Measurements from ENCODE around the gene CXCL3.
"Not testable (repeated sequence)": the region's sequence is repeated elsewhere in the genome, so short reads cannot be mapped to it uniquely, and the experiment has no call there.

The CXCL3 gene

DNA sequence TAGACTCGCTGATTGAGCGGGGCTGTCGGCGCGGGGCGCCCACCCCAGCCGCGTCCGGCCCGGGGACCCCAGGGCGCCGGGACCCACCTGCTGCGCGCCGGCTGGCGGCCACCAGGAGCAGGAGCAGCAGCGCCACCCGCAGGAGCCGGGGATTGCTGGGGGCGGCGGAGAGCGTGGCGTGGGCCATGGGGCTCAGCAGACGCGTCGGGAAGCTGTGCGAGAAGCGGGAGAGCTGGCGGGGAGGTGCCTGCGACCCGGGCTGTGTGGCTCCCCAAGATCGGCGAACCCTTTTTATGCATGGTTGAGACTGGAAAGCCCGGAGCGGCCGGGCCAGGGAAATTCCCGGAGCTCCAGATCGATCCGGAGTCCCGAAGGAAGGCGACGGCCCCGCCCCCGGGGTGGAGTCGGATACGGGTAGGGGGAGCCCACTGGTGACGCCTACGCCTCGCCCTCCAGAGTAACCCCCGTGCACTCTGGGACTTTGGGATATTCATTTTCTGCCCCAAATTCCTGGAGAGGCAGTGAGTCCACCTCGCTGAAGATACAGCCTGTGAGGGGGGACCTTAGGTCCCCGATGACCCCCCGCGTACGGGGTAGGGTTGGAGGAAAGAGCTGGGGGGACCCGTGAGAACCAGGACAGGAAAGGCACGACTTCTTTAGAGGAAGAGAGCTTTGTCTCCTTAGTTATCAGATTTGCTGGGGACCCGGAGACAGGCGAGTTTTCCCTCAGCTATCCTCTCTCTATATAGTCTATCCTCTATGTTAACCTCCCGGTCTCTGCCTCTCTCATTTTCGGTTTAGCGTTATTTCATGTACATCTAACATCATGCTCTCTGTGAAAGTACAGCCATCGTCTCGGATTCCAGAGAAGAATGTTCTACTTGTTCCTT is at the start of gene CXCL3:
Gene CXCL3 (minus strand): TSS at position 265 of the 890 bp plus-strand sequence. CDS start 78 bp downstream, at position 187.
- Histone ChIP-seq H3K27ac (ENCODE audit: low read depth, low read length) (peak within 1 kb of the TSS; percentile 94), H3K36me3 (ENCODE audit: insufficient read depth, low read length) (peaks cover 11% of the 10 kb centered on the region; the same call in 1 of the 2 replicates), H2AFZ (ENCODE audit: low read length, unreplicated experiment) (peak within 1 kb of the TSS; percentile 70)

DNA sequence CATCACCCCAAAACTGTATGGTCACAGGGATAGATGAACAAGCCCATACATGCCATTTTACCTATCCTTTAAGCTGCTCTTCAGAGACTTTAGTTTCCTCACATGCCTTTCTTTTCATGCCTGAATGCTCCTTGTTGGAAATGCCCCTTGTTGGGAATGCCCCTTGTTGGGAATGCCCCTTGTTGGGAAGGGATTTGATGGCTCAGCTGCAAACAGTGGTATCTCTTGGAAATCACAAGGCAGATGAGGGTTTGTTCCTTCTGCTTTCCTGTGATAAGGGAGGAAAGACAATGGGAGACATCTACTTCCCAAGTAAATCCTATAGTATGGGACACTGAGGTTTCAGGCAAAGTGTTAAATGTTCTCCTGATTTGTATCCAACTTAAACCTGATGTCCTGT is 49.0 kb upstream of the CXCL3 start:
- Histone ChIP-seq H3K27me3 (ENCODE audit: insufficient read depth, low read length) (no peaks in the 10 kb centered on the region), H3K4me3 (ENCODE audit: low read depth, low read length) (no peak overlapping the region), H3K27ac (ENCODE audit: low read depth, low read length) (no peak overlapping the region), H3K36me3 (ENCODE audit: insufficient read depth, low read length) (no peaks in the 10 kb centered on the region), H3K4me1 (ENCODE audit: control insufficient read depth, insufficient read depth, low read length, unreplicated experiment) (no peaks in the 10 kb centered on the region), H3K79me2 (ENCODE audit: control insufficient read depth, insufficient read depth, low read length, unreplicated experiment) (no peaks in the 10 kb centered on the region), H2AFZ (ENCODE audit: low read length, unreplicated experiment) (no peak overlapping the region)

More for the DNA sequence above, at the start of gene CXCL3:
- peaks cover 37% of the 10 kb centered on the region for H3K4me1 ChIP-seq (ENCODE audit: control insufficient read depth, insufficient read depth, low read length, unreplicated experiment)
- H3K79me2 ChIP-seq (ENCODE audit: control insufficient read depth, insufficient read depth, low read length, unreplicated experiment), result peaks cover 22% of the 10 kb centered on the region
- no peaks in the 10 kb centered on the region for H3K27me3 ChIP-seq (ENCODE audit: insufficient read depth, low read length)
- H3K4me3 ChIP-seq (ENCODE audit: low read depth, low read length), result peak within 1 kb of the TSS; percentile 87

DNA sequence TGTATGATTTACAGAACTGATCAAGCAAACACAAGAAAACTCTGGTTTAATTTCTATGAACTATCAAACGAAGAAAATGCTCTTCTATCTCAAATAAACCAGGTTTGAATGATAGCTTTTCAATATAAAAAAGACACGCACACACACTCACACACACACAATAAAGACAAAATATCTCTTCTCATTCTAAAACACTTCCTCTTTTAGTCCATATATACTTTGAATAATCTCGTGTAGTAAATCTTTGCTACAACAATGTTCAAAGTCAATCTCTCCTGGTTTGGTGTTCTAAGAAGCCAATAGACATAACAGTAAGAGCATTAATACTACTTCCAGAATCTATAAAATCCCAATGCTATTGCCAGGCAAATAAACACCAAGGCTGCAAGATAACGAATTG is 47.2 kb upstream of the CXCL3 start:
- Histone ChIP-seq H3K79me2 (ENCODE audit: control insufficient read depth, insufficient read depth, low read length, unreplicated experiment) (no peaks in the 10 kb centered on the region), H3K4me1 (ENCODE audit: control insufficient read depth, insufficient read depth, low read length, unreplicated experiment) (no peaks in the 10 kb centered on the region), H2AFZ (ENCODE audit: low read length, unreplicated experiment) (peak overlapping the region; percentile 13), H3K4me3 (ENCODE audit: low read depth, low read length) (no peak overlapping the region), H3K36me3 (ENCODE audit: insufficient read depth, low read length) (no peaks in the 10 kb centered on the region), H3K27me3 (ENCODE audit: insufficient read depth, low read length) (no peaks in the 10 kb centered on the region), H3K27ac (ENCODE audit: low read depth, low read length) (no peak overlapping the region)

DNA sequence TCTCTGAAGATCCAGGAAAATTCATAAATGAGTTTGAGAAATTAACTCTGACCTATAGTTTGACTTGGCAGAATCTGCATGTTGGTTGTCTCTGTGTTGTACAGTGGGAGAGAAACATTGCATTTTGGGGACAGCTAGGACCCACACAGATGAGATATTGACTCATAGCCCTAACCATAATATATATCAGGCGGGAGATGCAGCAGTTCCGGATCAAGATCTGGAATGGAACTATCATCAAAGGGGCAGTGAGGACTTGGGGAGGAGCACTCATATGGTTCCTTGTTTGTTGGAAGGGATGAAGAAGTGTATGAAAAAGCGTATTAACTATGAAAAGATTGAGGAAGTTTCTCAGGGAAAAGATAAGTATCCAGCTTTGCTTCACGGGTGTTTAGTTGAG is 46.5 kb upstream of the CXCL3 start:
- H3K27ac ChIP-seq (ENCODE audit: low read depth, low read length), result no peak overlapping the region
- no peaks in the 10 kb centered on the region for H3K79me2 ChIP-seq (ENCODE audit: control insufficient read depth, insufficient read depth, low read length, unreplicated experiment)
- no peaks in the 10 kb centered on the region for H3K4me1 ChIP-seq (ENCODE audit: control insufficient read depth, insufficient read depth, low read length, unreplicated experiment)
- H2AFZ ChIP-seq (ENCODE audit: low read length, unreplicated experiment), result no peak overlapping the region
- H3K4me3 ChIP-seq (ENCODE audit: low read depth, low read length), result no peak overlapping the region
- H3K36me3 ChIP-seq (ENCODE audit: insufficient read depth, low read length), result no peaks in the 10 kb centered on the region
- H3K27me3 ChIP-seq (ENCODE audit: insufficient read depth, low read length), result no peaks in the 10 kb centered on the region

GRCh38 chr4:74083546-74083945 is 45.1 kb upstream of the CXCL3 start:
- Histone ChIP-seq H2AFZ (ENCODE audit: low read length, unreplicated experiment) (no peak overlapping the region), H3K27ac (ENCODE audit: low read depth, low read length) (no peak overlapping the region), H3K36me3 (ENCODE audit: insufficient read depth, low read length) (no peaks in the 10 kb centered on the region), H3K79me2 (ENCODE audit: control insufficient read depth, insufficient read depth, low read length, unreplicated experiment) (no peaks in the 10 kb centered on the region), H3K4me1 (ENCODE audit: control insufficient read depth, insufficient read depth, low read length, unreplicated experiment) (no peaks in the 10 kb centered on the region), H3K27me3 (ENCODE audit: insufficient read depth, low read length) (no peaks in the 10 kb centered on the region), H3K4me3 (ENCODE audit: low read depth, low read length) (no peak overlapping the region)

- Histone ChIP-seq H3K79me2 (ENCODE audit: control insufficient read depth, insufficient read depth, low read length, unreplicated experiment) (no peaks in the 10 kb centered on the region), H2AFZ (ENCODE audit: low read length, unreplicated experiment) (no peak overlapping the region), H3K4me3 (ENCODE audit: low read depth, low read length) (no peak overlapping the region)
These were observed 42.5 kb upstream of the CXCL3 start for GRCh38 chr4:74081035-74081434.

GRCh38 chr4:74080351-74080750 is 41.9 kb upstream of the CXCL3 start:
- not testable (repeated sequence) for H3K4me3 ChIP-seq (ENCODE audit: low read depth, low read length); H3K4me1 ChIP-seq (ENCODE audit: control insufficient read depth, insufficient read depth, low read length, unreplicated experiment); H2AFZ ChIP-seq (ENCODE audit: low read length, unreplicated experiment)

More at GRCh38 chr4:74081035-74081434, 42.5 kb upstream of the CXCL3 start:
- Histone ChIP-seq H3K4me1 (ENCODE audit: control insufficient read depth, insufficient read depth, low read length, unreplicated experiment) (no peaks in the 10 kb centered on the region), H3K36me3 (ENCODE audit: insufficient read depth, low read length) (no peaks in the 10 kb centered on the region), H3K27ac (ENCODE audit: low read depth, low read length) (no peak overlapping the region), H3K27me3 (ENCODE audit: insufficient read depth, low read length) (no peaks in the 10 kb centered on the region)

DNA sequence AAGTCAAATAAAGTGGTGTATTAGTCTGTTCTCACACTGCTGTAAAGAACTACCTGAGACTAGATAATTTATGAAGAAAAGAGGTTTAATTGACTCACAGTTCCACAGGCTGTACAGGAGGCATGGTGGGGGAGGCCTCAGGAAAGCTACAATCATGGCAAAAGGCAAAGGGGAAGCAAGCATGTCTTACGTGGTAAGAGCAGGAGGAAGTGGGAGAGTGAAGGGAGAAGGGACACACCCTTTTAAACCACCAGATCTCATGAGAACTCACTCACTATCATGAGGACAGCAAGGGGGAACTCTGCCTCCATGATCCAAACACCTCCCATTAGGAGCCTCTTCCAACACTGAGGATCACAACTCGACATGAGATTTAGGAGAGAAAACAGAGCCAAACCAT is 40.5 kb upstream of the CXCL3 start:
- not testable (repeated sequence) for H3K27me3 ChIP-seq (ENCODE audit: insufficient read depth, low read length); H3K4me1 ChIP-seq (ENCODE audit: control insufficient read depth, insufficient read depth, low read length, unreplicated experiment); H3K27ac ChIP-seq (ENCODE audit: low read depth, low read length); H3K4me3 ChIP-seq (ENCODE audit: low read depth, low read length); H3K79me2 ChIP-seq (ENCODE audit: control insufficient read depth, insufficient read depth, low read length, unreplicated experiment); H3K36me3 ChIP-seq (ENCODE audit: insufficient read depth, low read length); H2AFZ ChIP-seq (ENCODE audit: low read length, unreplicated experiment)

More at GRCh38 chr4:74080351-74080750, 41.9 kb upstream of the CXCL3 start:
- H3K27ac ChIP-seq (ENCODE audit: low read depth, low read length); H3K36me3 ChIP-seq (ENCODE audit: insufficient read depth, low read length); H3K79me2 ChIP-seq (ENCODE audit: control insufficient read depth, insufficient read depth, low read length, unreplicated experiment); H3K27me3 ChIP-seq (ENCODE audit: insufficient read depth, low read length): not testable (repeated sequence)

- no peaks in the 10 kb centered on the region for H3K27me3 ChIP-seq (ENCODE audit: insufficient read depth, low read length)
- no peaks in the 10 kb centered on the region for H3K36me3 ChIP-seq (ENCODE audit: insufficient read depth, low read length)
- no peaks in the 10 kb centered on the region for H3K4me1 ChIP-seq (ENCODE audit: control insufficient read depth, insufficient read depth, low read length, unreplicated experiment)
- H3K4me3 ChIP-seq (ENCODE audit: low read depth, low read length), result no peak overlapping the region
- no peaks in the 10 kb centered on the region for H3K79me2 ChIP-seq (ENCODE audit: control insufficient read depth, insufficient read depth, low read length, unreplicated experiment)
- H2AFZ ChIP-seq (ENCODE audit: low read length, unreplicated experiment), result no peak overlapping the region
- H3K27ac ChIP-seq (ENCODE audit: low read depth, low read length), result no peak overlapping the region
These were observed 34.9 kb upstream of the CXCL3 start for GRCh38 chr4:74073358-74073757.

DNA sequence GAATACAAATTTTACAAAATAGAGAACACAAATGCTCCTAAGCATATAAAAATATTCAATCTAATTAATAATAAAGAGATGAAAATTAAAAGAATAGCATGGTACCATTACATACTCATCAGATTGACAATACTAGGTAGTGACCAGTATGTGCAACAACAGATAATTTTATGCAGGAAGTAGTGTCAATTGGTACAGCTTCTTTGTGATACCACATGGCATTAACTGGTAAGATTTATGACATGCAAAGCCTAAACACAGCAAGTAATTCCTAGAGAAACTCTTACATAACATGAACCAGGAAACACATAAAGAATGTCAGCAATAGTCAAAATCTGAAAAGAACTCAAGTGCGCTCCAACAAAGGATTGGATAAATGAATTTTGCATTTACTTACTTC is 34.2 kb upstream of the CXCL3 start:
- Histone ChIP-seq H3K4me3 (ENCODE audit: low read depth, low read length) (no peak overlapping the region), H3K79me2 (ENCODE audit: control insufficient read depth, insufficient read depth, low read length, unreplicated experiment) (no peaks in the 10 kb centered on the region), H3K27ac (ENCODE audit: low read depth, low read length) (no peak overlapping the region), H2AFZ (ENCODE audit: low read length, unreplicated experiment) (no peak overlapping the region), H3K27me3 (ENCODE audit: insufficient read depth, low read length) (no peaks in the 10 kb centered on the region), H3K36me3 (ENCODE audit: insufficient read depth, low read length) (no peaks in the 10 kb centered on the region; the same call in 1 of the 2 replicates), H3K4me1 (ENCODE audit: control insufficient read depth, insufficient read depth, low read length, unreplicated experiment) (no peaks in the 10 kb centered on the region)

DNA sequence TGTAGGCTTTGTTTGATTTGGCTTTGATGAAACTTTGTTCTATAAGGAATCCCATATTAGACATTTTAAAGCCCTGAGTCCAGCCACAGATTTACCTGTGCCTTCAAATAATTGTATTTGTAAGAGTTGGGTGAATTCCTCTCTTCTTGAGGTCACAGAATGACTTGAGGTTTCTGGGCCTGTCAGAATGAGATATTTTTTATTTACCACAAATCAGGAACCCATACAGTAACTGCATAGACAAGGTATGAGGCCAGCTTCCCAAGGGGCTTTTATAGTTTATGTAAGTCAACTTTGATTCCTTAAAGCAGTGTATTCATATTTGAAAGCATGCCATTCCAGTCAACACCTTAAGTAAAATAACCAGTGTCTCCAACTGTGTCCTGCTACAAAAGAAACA is 29.1 kb upstream of the CXCL3 start:
- no peaks in the 10 kb centered on the region for H3K79me2 ChIP-seq (ENCODE audit: control insufficient read depth, insufficient read depth, low read length, unreplicated experiment)
- H3K36me3 ChIP-seq (ENCODE audit: insufficient read depth, low read length), result no peaks in the 10 kb centered on the region; the same call in 1 of the 2 replicates
- no peak overlapping the region for H2AFZ ChIP-seq (ENCODE audit: low read length, unreplicated experiment)
- H3K4me3 ChIP-seq (ENCODE audit: low read depth, low read length), result no peak overlapping the region
- H3K4me1 ChIP-seq (ENCODE audit: control insufficient read depth, insufficient read depth, low read length, unreplicated experiment), result peaks cover 13% of the 10 kb centered on the region
- no peaks in the 10 kb centered on the region for H3K27me3 ChIP-seq (ENCODE audit: insufficient read depth, low read length)
- H3K27ac ChIP-seq (ENCODE audit: low read depth, low read length), result no peak overlapping the region

All from ACC112 (cell line).